GM21619 (cell line): ENCODE data around the gene CACNA2D2.

Source experiments
- ATAC-seq: cut with Tn5 transposase; IDR thresholded peaks from one replicate; pipeline ENCODE4 v1.9.1; 2021; ENCODE audit not compliant: unreplicated experiment

Gene CACNA2D2

DNA sequence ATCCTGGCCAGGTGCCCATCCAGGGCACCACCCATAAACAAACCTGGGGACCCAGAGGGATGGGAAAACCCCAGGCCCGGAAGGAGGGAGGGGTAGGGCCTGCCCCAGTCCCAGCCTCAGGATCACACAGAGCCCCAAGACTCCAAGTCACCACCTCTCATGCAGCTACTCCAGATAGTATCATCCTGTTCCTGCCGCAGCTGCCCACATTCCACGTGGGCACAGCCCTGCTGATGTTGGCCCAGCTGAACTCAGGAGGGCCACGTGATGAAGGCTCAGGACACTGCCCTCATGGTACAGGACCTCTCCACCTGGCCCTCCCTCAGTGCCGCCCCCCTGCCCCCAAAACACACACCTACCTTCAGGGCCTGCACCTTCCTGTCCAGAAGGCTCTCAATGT, 69.5 kb downstream of the CACNA2D2 start:
- no peak for ATAC-seq

DNA sequence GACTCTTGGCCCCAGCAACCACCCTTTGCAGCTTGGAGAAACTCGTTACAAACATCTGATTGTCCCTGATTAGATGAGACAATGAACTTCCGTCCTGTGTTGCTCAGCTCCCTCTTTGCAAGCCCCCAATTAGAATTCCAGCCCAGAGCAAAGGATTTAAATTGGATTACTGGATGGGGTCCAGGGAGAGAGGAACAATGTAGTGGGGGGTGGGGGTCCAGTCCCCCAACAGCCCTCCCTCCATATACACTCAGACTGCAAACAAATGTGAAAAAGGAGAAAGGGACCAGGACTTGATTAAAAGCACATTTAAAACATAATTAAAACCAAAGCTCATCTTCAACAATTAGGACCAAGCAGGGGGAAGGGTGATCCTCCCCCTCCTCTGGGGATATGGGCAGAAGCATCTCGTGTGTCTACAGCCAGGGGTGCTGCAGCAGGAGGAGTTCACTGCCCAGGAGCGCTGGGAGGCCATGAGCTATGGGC, 72.4 kb downstream of the CACNA2D2 start:
- ATAC-seq, result no peak

DNA sequence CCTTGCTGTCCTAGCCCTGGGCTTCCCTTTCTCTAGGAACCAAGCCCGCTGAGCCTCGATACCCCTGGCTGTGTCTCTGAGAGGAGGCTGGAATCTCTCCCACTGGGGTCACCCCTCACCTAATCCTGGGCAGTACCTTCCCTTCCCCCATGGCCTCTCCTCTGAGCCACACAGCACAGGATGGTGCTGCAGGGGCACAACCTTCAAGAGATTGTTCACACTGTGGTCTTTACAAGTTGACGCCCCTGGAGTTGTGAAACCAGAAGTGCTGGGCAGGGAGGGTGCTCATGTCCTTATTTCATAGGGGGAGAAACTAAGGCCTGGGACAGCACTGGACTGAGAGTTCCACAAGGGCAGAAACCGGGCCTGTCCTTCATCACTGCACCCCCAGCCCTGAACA, 73.2 kb downstream of the CACNA2D2 start:
- ATAC-seq, result no peak

DNA sequence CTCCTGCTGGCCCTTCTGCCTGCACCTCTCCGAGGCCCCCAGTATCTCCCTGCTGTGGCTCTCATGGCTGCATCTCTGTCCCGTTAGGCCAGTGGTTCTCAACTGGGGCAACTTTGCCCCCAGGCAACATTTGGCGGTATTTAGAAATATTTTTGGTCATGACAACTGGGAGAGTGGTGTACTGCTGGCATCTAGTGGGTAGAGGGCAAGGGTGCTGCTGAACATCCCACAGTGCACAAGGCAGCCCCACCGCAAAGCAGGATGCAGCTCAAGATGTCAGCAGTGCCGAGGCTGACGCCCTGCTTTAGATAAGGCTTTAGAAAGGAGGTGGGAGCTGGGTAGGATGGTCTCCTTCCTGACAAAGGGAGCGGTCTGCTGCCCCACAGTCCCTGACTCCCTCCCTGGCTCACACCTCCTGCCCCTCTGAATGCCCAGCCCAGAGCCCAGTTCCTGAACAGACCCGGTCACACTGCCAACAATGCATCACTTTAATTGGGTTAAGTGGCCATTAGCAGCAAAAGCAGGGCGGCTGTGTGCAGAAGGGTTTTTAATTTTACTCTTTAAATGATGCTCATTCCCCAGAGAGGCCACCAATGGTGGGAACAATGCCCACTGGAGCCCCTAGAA, 75.3 kb downstream of the CACNA2D2 start:
- no peak for ATAC-seq

DNA sequence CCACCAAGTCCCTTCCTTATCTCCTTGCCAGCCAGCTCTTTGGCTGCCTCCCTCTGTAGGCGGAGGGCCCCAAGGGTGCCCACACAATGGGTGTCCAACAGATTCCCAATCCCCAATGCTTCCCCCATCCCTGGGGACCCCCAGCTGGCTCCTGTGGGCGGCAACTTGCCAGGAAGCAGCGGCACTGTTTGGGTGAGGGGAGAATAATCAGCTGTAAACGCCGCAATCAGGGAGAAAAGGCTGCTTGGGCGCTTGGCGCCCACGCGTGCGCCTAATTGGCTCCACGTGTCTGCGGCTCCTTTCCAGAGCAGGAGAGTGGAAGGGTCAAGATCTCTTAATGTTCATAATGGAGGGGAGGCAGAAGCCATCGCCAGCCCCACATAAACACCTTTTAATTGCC, 76.2 kb downstream of the CACNA2D2 start:
- no peak for ATAC-seq

DNA sequence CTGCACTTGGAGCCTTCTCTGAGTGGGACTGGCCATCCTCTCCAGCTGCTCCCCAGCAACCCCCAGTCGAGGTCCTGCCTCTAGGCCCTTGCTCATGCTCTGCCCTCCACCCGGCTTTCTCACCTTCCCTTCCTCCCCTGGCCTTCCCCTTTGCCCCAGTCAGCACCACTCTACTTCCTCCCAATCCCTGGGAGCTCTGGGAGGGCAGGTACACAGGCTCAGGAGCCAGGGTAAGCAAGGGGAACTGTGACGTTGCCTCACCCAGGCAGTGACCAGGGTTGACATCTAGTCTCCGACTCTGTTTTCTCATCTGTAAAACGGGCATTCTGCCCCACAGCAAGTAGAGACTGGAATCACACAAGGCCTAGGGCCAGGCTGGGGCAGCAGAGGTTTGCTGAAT, 77.5 kb downstream of the CACNA2D2 start:
- no peak for ATAC-seq

DNA sequence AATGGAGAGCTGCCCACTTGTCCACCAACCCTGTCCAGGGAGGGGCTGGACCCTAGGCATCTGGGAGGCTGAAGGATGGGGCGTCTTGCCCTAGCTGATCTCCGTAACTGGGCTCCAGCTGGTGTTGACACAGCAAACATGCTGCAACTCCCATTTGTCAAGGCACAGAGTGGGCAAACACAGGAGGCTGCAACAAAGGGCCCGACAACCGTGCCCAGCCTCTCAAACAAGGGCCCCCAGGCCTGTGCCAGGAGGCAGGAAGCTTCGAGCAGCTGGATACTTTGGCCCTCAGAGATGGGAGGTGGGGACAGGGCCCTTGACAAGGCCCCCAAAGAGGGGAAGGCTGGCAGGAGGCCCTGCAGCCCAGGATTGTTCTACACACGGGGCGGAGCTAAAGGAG, 79.9 kb downstream of the CACNA2D2 start:
- no peak for ATAC-seq

DNA sequence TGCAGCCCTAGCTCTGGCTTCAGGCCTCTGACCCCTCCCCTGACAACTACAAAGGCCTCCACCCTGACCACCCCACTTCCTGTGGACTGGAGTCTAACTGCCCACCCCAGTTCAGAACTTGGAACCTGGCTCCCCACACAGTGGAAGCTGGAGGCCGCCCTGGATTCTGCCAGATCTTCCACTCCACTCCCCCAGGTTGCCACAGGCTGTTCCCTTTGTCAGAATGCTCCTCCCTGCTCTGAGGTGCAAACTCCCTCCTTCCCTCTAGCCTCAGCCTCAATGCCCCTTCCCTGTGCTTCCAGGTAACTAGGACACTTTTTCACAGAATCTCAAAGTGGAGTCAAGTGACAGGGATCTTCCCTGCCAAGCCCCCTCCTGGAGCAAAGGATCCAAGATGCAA, 81.3 kb downstream of the CACNA2D2 start:
- ATAC-seq, result no peak

DNA sequence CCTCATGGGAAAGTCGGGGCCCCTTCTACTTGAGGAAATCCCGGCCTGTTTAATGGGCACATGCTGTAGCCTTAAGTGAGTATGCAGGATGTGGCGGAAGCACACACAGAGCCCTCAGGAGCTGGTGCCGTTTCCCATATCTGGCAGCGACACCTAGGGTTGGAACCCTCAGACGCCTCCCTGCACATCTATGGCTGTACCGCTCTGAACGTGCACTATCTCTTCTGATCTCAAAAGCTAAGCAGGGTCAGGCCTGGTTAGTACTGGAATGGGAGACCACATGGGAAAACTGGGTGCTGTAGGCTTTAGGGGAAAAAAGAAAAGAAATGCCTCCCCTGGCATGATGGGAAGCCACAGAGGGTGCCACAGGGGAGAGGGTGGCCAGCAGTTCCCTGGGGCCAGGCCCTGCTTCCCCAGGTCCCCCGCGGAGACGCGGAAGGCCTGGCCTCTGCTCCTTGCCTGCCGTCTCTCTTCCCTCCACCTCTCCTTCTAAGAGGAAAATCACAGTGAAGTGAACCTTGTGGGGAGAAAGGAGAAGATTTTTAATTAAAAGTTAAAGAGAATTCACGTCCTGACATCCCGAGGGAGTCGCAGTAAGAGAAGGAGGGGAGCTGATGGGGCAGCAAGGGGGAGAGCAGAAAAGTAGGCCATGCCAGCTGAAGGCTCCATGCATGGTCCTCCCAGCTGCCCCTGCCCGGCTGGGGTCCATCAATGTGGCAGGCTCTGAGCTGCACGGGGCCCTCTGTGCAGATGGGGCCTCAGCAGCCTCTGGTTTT, 83.7 kb downstream of the CACNA2D2 start:
- ATAC-seq, result no peak

DNA sequence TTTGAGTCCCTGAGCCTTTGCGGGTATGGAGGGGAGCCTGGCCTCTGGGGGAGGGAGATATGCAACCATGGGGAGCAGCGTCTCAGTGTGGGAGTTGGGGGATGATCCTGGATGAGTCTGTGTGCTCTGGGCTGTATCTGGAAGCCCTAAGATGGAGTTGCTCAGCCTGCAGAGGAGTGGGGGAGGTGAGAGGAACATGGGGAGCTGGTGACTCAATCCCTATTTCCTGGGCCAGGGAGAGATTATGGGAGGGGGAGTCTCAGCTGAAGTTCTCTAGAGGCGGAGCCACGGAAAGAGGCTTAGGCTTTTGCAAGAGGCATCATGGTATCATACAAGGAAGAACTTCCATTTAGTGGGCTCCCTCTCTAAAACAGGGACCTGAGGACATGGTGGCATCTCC, 84.6 kb downstream of the CACNA2D2 start:
- no peak for ATAC-seq

DNA sequence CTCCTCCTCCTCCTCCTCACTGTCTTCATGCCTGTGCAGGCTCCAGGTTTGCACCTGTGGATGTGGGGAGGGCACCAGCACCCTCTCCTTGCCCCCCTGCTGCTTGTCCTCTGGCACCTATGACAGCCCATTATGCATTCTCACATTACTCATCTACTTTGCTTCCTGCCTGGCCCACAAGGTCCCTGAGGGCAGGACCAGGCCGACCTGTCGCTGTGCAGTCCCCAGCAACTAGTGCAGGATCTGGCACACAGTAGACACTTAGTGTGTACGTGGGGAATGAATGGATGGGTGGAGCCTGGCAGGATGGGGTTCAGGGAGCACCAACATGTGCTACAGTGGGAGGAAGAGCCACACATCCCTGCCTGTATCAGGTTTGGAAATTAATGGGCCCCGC, 85.8 kb downstream of the CACNA2D2 start:
- ATAC-seq, result no peak

DNA sequence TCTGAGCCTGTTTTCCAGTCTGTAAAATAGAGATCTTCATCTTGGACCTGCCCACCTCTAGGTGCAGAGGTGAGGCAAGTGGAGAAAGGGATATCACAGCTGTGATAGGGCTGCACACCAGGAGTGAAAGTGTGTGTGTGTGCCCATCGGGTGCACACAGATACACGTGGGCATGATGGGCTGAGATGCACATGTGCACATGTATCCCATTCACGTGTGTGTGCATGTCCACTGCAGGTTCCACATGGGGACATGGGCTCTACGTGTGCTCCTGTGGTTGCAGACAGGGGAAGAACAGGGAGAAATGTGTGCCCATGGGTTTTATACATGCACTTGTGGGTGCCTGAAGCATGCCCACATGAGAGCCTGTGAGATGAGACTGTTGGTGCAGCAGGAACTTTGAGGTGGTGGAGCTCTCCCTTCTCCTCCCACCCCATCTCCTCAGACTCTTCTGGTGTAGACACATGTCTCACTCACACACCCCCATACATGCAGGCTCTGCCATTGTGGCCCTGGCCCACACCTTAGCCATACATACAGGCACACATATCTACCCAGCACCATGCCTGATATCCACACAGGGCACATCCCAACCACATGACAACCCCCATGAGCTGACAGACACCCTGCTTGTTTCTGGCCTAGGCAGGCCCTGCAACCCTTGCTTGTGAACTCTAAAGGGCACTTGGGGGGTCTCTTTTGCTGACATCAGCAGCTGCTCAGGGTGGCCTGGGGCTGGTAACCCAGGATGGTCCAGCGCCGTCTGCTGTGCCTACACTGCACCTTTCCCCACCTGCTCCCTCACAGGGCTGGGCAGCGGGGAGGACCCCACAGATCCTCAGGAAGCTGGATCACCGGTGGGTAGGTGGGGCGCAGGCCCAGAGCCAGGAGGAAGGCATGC, 86.4 kb downstream of the CACNA2D2 start:
- ATAC-seq, result no peak

DNA sequence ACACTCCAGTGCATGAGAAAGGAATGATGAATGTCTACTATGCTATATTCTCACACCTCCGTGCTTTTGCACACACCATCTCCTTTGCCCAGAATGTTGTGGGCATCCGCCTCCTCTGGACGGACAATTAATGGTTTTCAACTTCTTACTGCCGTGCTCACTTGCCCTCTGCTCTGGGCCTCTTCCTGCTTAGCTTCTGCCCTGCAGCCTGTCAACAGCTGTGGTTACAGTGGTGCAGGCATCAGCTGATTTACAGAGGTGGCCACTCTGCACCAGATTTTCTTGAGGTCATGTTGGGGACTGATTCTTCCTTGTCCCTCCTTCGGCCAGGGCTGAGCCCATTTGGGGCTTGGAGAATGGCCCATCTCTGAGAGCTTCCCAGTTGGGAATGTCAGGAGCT, 87.6 kb downstream of the CACNA2D2 start:
- ATAC-seq, result no peak

DNA sequence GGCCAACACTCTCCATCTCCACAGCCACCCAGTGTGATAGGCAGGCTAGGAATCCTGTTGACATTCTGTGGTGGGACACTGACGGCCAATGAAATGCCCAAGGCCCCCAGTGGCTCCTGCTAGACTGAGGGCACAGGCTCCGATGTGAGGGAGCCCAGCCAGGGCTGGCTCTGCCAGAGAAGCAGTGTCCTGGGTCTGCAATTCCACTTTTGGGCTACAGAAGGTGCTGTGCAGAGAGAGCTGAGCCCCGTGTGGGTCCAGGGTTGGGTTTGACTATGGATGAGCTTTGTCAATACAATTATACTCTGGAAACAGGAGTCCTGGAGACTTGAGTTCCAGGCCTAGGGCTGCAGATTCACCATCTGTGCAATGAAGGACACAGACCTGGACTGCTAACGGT, 88.4 kb downstream of the CACNA2D2 start:
- no peak for ATAC-seq

DNA sequence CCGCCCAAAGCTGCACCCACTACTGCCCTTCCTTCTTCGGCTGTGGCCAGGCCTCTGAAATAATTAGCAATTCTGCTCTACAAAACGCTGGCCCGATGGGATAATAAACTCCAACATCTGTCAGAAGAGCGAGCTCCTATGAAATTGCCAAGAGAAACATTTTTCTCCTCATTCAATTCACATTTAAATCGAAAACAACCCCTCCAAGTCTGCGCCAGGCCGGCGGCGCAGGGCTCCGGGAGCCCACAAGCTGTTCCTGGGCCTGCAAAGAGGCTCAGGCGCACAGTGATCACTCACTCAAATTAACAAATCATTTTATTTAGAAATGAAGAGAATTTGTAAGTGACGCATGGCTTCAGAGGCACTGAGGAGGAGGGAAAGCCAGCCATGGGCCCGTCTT, 88.8 kb downstream of the CACNA2D2 start:
- ATAC-seq, result no peak

DNA sequence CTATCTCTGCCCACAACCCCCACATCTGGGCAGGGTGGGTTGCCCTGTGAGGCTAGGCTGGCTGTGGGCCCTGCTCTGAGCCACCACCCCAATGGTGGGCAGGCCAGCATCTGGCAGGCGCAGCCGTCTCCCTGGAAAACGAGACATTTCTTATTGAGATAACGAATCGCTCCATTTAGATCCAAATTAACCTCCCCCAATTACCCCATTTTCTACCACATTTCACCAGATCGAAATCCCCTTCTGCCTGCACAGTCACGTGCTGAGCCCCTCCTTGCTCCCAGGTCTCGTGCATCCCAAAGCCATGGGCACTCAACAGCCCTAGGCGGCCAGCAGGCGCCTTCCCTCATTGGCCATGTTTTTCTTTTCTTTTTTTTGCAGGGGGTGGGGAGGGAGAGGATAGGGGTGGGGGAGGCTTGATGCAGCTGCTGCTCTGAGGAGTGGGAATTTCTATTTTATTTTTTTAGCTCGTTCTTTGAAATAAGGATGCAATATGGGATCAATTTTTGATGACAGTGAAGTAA, 91.1 kb downstream of the CACNA2D2 start:
- ATAC-seq, result no peak

DNA sequence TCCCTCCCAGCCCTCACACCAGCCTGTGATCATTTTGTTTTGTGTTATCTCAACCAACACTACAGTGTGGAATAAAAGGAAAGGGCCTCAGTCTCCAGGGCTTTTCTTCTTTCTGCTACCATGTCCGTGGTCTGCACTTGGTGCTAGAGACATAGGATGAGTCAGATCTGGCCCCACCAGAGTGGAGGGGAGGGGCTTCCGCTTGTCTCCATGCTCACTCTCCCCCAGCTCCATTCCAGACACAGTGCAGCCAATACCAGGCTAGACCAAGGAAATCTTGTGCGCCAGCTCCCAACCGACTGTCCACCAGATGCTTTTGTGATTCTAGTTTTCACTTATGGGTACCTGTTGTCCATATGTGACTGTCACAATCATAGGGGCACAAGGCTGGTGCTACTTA, 92.2 kb downstream of the CACNA2D2 start:
- no peak for ATAC-seq

DNA sequence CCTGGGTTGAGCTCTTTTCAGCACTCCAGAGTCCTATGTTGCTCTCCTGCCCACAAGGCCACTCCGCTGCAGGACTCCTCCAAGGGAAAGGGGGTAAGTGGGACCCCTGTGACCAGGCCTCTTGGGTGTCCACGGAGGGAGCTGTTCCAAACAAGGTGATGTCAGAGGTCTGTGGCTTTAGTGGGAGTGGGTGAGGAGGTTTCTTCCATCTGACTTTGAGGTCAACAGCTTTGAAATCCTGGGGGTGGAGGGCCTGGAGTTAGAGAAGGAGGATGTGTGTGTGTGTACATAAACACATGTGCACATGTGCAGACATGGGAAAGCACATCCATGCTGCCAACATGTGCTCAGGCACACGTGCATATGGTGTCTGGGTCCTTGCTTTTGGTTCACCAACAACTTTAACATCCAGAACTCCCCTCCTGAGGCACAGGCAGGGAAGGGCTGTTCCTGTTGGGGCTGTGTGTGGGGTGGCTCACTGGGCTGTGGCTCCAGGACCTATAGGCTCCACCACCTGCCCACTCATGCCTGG, 92.8 kb downstream of the CACNA2D2 start:
- no peak for ATAC-seq

DNA sequence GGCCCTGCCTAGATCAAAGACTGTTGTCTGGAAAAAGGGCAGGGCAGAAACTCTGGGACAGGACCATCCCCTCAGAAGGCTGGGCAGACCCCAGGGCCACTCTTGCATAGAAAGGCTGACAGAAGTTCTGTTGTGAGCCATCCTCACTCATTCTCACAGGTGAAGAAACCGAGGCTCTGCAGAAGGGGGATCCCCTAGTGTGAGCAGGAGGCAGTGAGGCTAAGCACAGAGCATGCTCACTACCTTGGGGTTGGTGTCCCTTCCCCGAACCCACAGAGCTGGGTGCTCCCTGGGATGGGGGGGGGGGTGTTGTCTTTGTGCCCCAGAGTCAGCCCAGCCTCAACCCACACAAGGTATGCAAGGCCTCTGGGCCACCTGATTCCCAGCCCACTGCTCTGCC, 93.2 kb downstream of the CACNA2D2 start:
- no peak for ATAC-seq

DNA sequence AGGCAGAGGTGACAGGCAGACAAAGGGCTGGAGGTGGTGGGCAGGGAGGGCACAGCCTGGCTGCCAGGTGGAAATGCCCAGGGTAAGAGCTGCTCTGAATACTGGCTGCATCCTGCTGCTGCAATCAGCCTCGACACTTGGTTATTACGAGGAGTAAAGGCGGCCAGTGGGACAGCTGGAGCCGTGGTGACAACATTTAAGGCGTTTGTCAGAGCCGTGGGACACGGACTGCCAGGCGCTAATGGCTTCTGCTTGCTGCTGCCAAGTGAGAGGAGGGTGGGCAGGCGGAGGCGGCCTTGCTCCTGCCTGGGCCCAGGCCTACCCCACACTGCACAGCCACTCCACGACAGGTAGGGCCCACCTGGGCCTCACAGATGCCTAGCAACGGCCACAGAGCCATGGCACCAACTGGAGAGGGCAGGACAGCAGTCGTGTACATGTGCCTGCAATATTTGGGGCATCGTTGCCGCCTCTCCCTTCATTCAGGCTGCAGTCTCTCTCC, 94.9 kb downstream of the CACNA2D2 start:
- no peak for ATAC-seq

DNA sequence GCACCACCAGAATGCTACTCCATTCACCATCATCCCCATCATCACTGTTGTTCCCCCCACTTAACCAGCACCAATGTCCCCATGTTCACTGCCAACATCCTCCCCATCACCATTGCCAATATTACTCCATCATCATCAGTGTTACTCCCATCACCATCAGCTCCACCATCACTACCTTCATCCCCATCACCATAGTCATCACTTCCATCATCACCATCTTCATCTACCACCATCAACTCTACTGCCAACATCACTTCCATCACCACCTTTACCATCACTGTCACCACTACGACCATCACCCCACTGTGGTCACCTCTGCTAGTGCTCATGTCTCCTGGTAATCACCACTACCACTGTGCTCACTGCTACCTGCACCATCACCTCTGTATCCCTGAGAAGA, 96.9 kb downstream of the CACNA2D2 start:
- ATAC-seq, result no peak
